Fibroblast of skin of back (primary cell): ENCODE results near the gene TGM1.

Experiments used
- DNase-seq: peaks from one replicate; pipeline ENCODE4 v3.0.0-alpha.2; 2013

The TGM1 gene

DNA sequence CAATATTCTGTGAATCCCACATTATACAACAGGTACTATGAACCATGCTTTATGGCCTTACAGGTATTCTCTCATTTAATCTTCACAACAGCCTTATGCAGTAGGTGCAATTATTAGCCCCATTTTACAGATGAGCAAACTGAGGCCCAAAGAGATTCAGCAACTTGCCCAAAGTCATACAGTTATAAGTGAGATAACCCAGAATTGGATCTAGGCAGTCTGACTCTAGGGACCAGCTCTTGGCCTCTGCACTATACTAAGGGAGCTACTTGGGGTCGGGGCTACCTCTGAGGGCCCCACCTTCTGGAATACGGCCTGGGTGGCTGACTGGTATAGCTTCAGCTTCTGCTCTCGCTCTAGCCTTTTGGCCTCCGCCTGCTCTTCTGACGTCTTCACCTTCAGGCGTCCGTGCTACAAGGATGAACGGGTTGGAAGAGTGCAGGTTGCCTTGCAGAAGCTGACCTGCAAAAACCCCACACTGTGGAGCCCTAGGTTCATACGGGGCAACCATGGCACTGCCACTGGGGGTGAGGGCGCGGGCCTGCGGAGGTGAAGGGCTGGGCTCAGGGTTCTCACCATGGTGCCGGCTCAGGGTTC, 7.7 kb upstream of the TGM1 start:
- DNase-seq: no peak

DNA sequence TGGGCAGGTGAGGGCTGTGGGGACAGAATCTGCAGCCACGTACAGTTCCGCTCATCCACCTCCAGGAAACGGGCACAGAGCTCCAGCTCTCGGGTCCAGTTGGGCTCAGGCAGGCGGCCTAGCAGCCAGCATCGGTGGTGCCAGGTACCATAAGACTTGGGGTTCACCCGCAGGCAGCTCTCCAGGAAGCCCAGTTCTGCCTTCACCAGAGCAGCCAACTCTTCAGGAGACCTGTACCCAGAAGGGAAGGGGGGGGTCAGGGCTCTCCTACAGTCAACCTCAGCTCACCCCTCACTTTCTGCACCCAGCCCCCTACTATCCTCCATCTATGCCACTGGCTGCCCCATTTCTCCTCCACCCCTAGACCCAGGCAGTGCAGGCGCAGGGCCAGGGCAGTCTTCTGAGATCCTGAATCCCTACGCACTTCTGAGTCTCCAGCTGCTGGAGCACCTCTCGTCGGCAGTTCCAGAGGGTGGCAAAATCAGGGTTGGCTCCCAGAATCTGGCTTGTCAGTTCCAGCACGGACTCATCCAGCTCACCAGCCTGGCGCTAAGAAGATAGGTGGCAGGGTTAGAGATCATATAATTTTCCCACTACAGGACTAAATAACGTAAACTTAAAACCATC, 7.0 kb upstream of the TGM1 start:
- DNase-seq: no peak

- DNase-seq: no peak
These were observed 6.4 kb upstream of the TGM1 start for GRCh38 chr14:24269368-24269767.

DNA sequence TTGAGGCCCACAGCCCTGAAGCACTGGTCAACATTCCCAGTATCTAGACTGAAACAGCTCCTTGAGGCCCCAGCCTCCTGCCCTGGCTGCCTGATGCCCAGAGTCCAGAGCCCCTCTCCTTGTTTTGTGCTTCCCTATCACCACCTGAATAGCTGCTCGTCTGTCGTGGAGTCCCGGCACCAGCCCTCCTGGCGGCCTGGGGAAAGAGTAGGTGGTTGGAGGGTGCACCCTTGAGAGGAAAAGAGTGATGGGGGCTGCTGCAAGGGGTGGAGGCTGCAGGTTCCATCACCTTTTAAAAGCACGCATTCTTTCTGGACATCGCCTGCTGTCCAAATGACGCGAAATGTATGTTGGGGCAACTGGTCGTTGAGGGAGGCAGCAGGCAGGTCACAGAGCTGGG, 5.2 kb upstream of the TGM1 start:
- no peak for DNase-seq

DNA sequence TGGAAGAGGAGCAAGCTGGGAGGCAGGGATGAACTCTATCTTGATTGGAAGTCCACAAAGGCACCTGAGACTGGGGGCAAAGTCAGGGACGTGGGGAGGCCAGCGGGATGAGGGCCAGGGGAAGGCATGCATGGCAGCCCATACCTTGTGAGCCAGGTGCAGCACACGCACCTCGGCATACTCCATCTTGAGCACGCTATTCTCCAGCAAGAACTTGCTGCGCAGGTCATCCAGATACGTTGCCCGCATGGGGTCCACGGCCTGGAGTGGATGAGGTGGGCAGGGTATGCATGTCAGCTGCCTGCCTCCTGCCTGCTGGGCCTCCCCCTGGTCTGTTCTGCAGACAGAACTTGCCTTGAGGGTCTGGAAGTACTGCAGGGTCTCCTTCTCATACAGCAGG, 4.5 kb upstream of the TGM1 start:
- no peak for DNase-seq

- no peak for DNase-seq
These were observed 3.6 kb upstream of the TGM1 start for GRCh38 chr14:24266344-24267244.

DNA sequence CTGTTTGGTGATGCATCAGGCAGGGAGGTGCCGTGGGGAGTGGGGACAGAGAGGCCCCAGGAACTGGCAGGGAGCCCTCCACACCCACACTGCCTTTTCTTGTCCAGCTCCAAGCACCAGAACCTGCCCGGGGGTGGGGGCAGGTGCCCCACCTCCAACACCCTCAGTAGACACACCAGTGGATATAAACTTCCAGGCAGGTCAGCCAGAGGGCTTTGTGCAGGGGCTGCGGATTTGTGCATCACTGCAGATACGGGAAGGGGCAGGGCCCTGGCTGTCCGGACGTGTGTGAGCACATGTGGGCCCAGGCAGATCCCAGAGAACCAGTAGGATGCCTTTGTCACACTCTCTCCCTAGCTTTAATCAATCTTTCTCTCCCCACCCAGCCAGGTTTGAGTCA, 1.3 kb upstream of the TGM1 start:
- no peak for DNase-seq

GRCh38 chr14:24263848-24264247, 871 bp upstream of the TGM1 start:
- no peak for DNase-seq

DNA sequence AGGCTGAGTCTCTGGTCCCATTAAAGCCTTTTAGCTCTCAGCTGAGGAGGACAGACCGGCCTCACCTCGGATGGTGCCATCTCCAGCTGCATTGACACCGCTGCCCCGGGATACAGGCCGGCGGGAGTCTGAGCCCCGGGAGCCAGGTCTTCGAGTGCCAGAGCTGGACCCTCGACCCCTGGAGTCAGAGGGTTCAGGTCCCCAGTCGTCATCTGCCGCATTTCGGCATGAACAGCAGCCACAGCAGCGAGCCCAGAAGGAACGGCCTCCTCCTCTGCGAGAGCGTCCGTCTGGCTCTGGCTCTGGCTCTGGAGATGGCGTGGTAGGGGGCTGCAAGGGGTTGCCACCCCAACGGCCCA, 1.0 kb downstream of the TGM1 start:
- no peak for DNase-seq

GRCh38 chr14:24261256-24261968, 1.6 kb downstream of the TGM1 start:
- DNase-seq: no peak

GRCh38 chr14:24260780-24261157, 2.2 kb downstream of the TGM1 start:
- no peak for DNase-seq

DNA sequence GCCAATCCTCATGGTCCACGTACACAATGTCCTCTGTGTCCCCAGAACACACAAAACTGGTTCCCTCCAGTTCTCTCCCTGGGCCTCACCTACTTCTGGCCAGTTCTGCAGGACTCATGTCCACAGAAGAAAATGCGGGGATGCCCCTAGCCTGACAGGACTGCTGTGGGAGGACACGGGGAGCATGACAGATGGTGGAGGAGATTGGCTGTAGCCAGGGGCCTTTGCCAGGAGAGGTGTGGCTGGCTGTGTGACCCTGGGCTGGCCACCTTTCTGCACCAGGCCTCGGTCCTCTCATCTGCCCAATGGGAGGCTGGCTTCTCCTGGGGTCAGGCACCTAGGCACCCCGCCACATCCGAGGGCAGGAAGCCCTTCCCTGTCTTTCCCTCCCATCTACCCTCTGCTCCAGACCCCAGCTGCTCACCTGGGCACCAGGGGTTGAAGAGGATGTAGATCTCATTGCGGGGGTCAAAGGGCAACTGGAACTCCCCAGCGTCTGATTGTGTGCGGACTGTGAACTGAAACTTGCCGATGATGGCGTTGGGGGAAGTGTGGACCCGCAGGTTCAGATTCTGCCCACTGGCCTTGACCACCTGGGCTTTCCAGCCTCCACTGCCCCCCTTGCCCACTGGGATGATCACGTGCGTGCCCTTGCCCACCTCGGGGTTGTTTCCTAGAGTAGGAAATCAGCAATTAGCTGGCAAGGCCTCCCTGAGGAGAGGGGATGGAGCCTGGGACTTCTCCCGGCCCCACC, 2.8 kb downstream of the TGM1 start:
- DNase-seq: no peak

GRCh38 chr14:24259282-24260025, 3.5 kb downstream of the TGM1 start:
- DNase-seq: peak; percentile 75

GRCh38 chr14:24258548-24259265, 4.3 kb downstream of the TGM1 start:
- no peak for DNase-seq

DNA sequence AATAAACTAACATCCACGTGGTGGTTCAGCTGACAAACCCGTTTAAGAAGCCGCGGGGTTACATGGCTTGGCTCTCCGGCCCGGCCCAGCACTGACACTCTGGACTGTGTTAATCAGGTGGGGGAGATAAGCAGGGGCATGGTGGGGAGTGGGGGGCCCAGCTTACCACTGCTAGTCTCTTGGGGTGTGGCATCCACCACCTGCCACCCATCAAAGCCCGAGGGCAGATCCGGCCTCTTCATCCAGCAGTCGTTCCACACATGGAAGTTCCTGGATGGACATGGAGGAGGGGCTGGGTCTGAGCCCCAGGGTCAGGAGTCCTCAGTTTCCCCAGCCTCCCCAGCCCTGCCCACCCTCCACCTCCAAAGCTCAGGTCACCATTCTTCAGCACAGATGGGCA, 4.9 kb downstream of the TGM1 start:
- DNase-seq: no peak

- DNase-seq: no peak
These were observed 6.0 kb downstream of the TGM1 start for GRCh38 chr14:24256960-24257359.

GRCh38 chr14:24255931-24256711, 6.9 kb downstream of the TGM1 start:
- DNase-seq: no peak

DNA sequence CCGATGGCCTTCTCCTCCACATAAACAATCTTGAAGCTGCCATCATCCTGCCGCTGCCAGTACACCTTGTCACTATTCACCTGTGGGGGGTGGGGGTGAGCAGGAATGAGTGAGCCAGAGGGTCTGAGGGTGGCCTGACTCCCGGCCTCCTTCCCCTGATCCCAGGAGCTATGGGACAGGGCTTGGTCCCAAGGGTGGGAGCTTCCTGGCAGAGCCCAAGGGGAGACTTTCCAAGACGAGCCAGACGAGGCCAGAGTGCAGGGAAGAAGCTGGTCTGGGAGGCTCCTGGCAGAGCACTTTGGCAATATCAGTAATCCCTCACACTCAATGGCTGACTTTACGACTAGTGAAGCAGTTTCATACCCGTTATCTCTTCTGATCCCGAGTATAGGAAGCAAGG, 7.5 kb downstream of the TGM1 start:
- DNase-seq: no peak

- no peak for DNase-seq
These were observed 8.2 kb downstream of the TGM1 start for GRCh38 chr14:24254630-24255392.

DNA sequence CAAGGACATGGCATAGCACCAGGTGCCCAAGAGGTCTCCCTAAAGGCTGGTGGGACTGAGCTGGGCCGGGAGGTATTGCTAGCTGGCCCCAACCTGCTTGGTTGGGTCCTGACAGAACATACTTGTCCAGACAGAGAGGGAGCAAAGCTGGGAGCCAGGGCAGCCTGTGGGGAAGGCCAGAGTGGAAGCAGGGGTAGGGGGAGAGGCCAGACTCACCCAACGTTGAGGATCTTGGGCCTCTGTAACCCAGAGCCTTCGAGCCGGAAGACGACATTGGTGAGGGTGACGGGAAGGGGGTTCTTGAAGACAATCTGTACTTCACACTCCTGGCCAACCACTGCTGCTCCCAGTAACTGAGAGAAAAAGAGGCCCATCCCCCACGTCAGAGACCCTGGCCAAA, 9.0 kb downstream of the TGM1 start:
- DNase-seq: no peak
